Activated T-helper 2 cell treated with anti-CD3 and anti-CD28 coated beads, Interferon-gamma antibody, Interleukin-2, Interleukin-4, amounts not matched to agents 10 μg/mL and 5 μg/mL and 100 μg/mL, durations not matched to agents 14 hours and 24 hours and 36 hours (primary cell): ENCODE results near the gene POLN. TPM values are rescaled to one million over a fixed set of nuclear protein-coding genes. Genes with fewer than 3 reads are reported as not detected.

ENCODE experiments used
- DNase-seq: peaks from one replicate; pipeline ENCODE4 v3.0.0; 2021; ENCODE audit warnings: low spot score
- H3K27ac Mint-ChIP-seq: one replicate; pipeline ENCODE4 v1.8.0; 2021; ENCODE audit warnings: mixed read lengths
- H3K27me3 Mint-ChIP-seq: one replicate; pipeline ENCODE4 v1.8.0; 2021; ENCODE audit warnings: low read depth, mixed read lengths
- H3K36me3 Mint-ChIP-seq: one replicate; pipeline ENCODE4 v1.8.0; 2021; ENCODE audit warnings: low read depth, mixed read lengths
- H3K4me1 Mint-ChIP-seq: one replicate; pipeline ENCODE4 v1.8.0; 2021; ENCODE audit warnings: low read depth, mixed read lengths
- H3K4me3 Mint-ChIP-seq: one replicate; pipeline ENCODE4 v1.8.0; 2021; ENCODE audit warnings: low read depth, mild to moderate bottlenecking, moderate library complexity, mixed read lengths
- H3K9me3 Mint-ChIP-seq: one replicate; pipeline ENCODE4 v1.8.0; 2021; ENCODE audit warnings: mixed read lengths
- intact Hi-C: fragments of 100-400 bp; cut with micrococcal nuclease; formaldehyde crosslinking; loops from one replicate; pipeline ENCODE4 v1.15.1; 2023
- total RNA-seq: library from RNA; stranded (reverse); gene quantifications from 2 replicates; pipeline ENCODE4 v1.2.3, GENCODE V29; 2022

Gene POLN
- total RNA-seq, 1 donor from 2014 or later = 1.4 TPM

- intact Hi-C loops = no loop called here
- H3K27ac Mint-ChIP-seq = no peak overlapping the region
- H3K36me3 Mint-ChIP-seq = no peaks in the 10 kb centered on the region
- H3K4me1 Mint-ChIP-seq = no peaks in the 10 kb centered on the region
- H3K9me3 Mint-ChIP-seq = no peaks in the 10 kb centered on the region
- no peak for DNase-seq
- no peak overlapping the region for H3K4me3 Mint-ChIP-seq
- H3K27me3 Mint-ChIP-seq = peaks cover 26% of the 10 kb centered on the region
Measured at GRCh38 chr4:2049811-2050210, 192.1 kb downstream of the POLN start.

- intact Hi-C loops = no loop called here
- DNase-seq = no peak
- no peak overlapping the region for H3K4me3 Mint-ChIP-seq
- no peaks in the 10 kb centered on the region for H3K36me3 Mint-ChIP-seq
- H3K4me1 Mint-ChIP-seq = no peaks in the 10 kb centered on the region
- H3K27ac Mint-ChIP-seq = no peak overlapping the region
- peaks cover 26% of the 10 kb centered on the region for H3K27me3 Mint-ChIP-seq
- no peaks in the 10 kb centered on the region for H3K9me3 Mint-ChIP-seq
Measured at GRCh38 chr4:2049381-2049780, 192.5 kb downstream of the POLN start.

GRCh38 chr4:2048831-2049230 lies 193.1 kb downstream of the POLN start:
- H3K27me3 Mint-ChIP-seq = peaks cover 23% of the 10 kb centered on the region
- intact Hi-C loops = no loop called here
- H3K4me1 Mint-ChIP-seq = no peaks in the 10 kb centered on the region
- H3K36me3 Mint-ChIP-seq = no peaks in the 10 kb centered on the region
- no peaks in the 10 kb centered on the region for H3K9me3 Mint-ChIP-seq
- no peak overlapping the region for H3K4me3 Mint-ChIP-seq
- DNase-seq = no peak
- H3K27ac Mint-ChIP-seq = no peak overlapping the region

GRCh38 chr4:2047781-2048581 lies 193.9 kb downstream of the POLN start:
- Mint-ChIP-seq H3K9me3 (no peaks in the 10 kb centered on the region), H3K4me3 (no peak overlapping the region), H3K27ac (no peak overlapping the region), H3K4me1 (no peaks in the 10 kb centered on the region), H3K36me3 (no peaks in the 10 kb centered on the region), H3K27me3 (peaks cover 23% of the 10 kb centered on the region)
- intact Hi-C loops = no loop called here
- no peak for DNase-seq

- intact Hi-C loops = no loop called here
- H3K27ac Mint-ChIP-seq = no peak overlapping the region
- no peaks in the 10 kb centered on the region for H3K36me3 Mint-ChIP-seq
- H3K4me1 Mint-ChIP-seq = no peaks in the 10 kb centered on the region
- H3K9me3 Mint-ChIP-seq = no peaks in the 10 kb centered on the region
- DNase-seq = no peak
- H3K27me3 Mint-ChIP-seq = peaks cover 19% of the 10 kb centered on the region
- no peak overlapping the region for H3K4me3 Mint-ChIP-seq
Measured at GRCh38 chr4:2047031-2047660, 194.8 kb downstream of the POLN start.

- no peaks in the 10 kb centered on the region for H3K4me1 Mint-ChIP-seq
- H3K9me3 Mint-ChIP-seq = no peaks in the 10 kb centered on the region
- H3K27ac Mint-ChIP-seq = no peak overlapping the region
- intact Hi-C loops = no loop called here
- H3K36me3 Mint-ChIP-seq = no peaks in the 10 kb centered on the region
- H3K27me3 Mint-ChIP-seq = peaks cover 15% of the 10 kb centered on the region
- no peak for DNase-seq
- no peak overlapping the region for H3K4me3 Mint-ChIP-seq
Measured at GRCh38 chr4:2046031-2046961, 195.6 kb downstream of the POLN start.

GRCh38 chr4:2045518-2045951 lies 196.4 kb downstream of the POLN start:
- no peaks in the 10 kb centered on the region for H3K4me1 Mint-ChIP-seq
- no peak overlapping the region for H3K4me3 Mint-ChIP-seq
- H3K36me3 Mint-ChIP-seq = no peaks in the 10 kb centered on the region
- no peak overlapping the region for H3K27ac Mint-ChIP-seq
- intact Hi-C loops = no loop called here
- no peak for DNase-seq
- peaks cover 11% of the 10 kb centered on the region for H3K27me3 Mint-ChIP-seq
- H3K9me3 Mint-ChIP-seq = no peaks in the 10 kb centered on the region

- Mint-ChIP-seq H3K4me3 (no peak overlapping the region), H3K4me1 (no peaks in the 10 kb centered on the region), H3K27me3 (peaks cover 15% of the 10 kb centered on the region), H3K9me3 (no peaks in the 10 kb centered on the region), H3K36me3 (no peaks in the 10 kb centered on the region), H3K27ac (no peak overlapping the region)
- no peak for DNase-seq
- intact Hi-C loops = no loop called here
Measured at GRCh38 chr4:2044542-2045517, 197.1 kb downstream of the POLN start.

GRCh38 chr4:2044119-2044485 lies 197.8 kb downstream of the POLN start:
- no peaks in the 10 kb centered on the region for H3K36me3 Mint-ChIP-seq
- peak overlapping the region; percentile 30 for H3K4me3 Mint-ChIP-seq
- H3K4me1 Mint-ChIP-seq = no peaks in the 10 kb centered on the region
- peaks cover 18% of the 10 kb centered on the region for H3K27me3 Mint-ChIP-seq
- no peak for DNase-seq
- H3K9me3 Mint-ChIP-seq = no peaks in the 10 kb centered on the region
- intact Hi-C loops = no loop called here
- no peak overlapping the region for H3K27ac Mint-ChIP-seq

GRCh38 chr4:2043396-2044118 lies 198.4 kb downstream of the POLN start:
- intact Hi-C loops = no loop called here
- Mint-ChIP-seq H3K36me3 (no peaks in the 10 kb centered on the region), H3K4me1 (no peaks in the 10 kb centered on the region), H3K4me3 (peak overlapping the region; percentile 30), H3K9me3 (no peaks in the 10 kb centered on the region), H3K27ac (no peak overlapping the region), H3K27me3 (peaks cover 21% of the 10 kb centered on the region)
- DNase-seq = no peak

- intact Hi-C loops = no loop called here
- DNase-seq = no peak
- no peaks in the 10 kb centered on the region for H3K9me3 Mint-ChIP-seq
- H3K4me3 Mint-ChIP-seq = peak overlapping the region; percentile 77
- H3K27me3 Mint-ChIP-seq = peaks cover 23% of the 10 kb centered on the region
- no peaks in the 10 kb centered on the region for H3K4me1 Mint-ChIP-seq
- peak overlapping the region; percentile 33 for H3K27ac Mint-ChIP-seq
- H3K36me3 Mint-ChIP-seq = no peaks in the 10 kb centered on the region
Measured at GRCh38 chr4:2042947-2043395, 198.9 kb downstream of the POLN start.
